Prostate gland (tissue), 2 donors: Measurements from ENCODE around the gene PIEZO2. TPM values are rescaled to one million over a fixed set of nuclear protein-coding genes. Genes with fewer than 3 reads are reported as not detected.

ENCODE experiments used
- DNase-seq: peaks from one replicate; pipeline ENCODE4 v3.0.0-alpha.2; 2019; ENCODE audit warnings: low spot score
- H3K27ac ChIP-seq, 2 donors: fragments of 200-600 bp; sonication (generic); 2 replicates each; pipeline ENCODE4 v1.5.1; 2017 to 2019
- H3K27me3 ChIP-seq: fragments of 200-600 bp; sonication (generic); replicated peaks from 2 replicates; pipeline ENCODE4 v1.5.1; 2019; ENCODE audit not compliant: insufficient read depth
- H3K36me3 ChIP-seq, 2 donors: fragments of 200-600 bp; sonication (generic); 1 replicate in 1 of 2; 2 replicates in 1 of 2; pipeline versions ENCODE4 v1.5.1 to v1.8.1; 2017 to 2019
- H3K4me1 ChIP-seq: fragments of 200-600 bp; sonication (generic); replicated peaks from 2 replicates; pipeline ENCODE4 v1.5.1; 2019
- H3K4me3 ChIP-seq, 2 donors: fragments of 200-600 bp; sonication (generic); 2 replicates each; pipeline ENCODE4 v1.5.1; 2017 to 2019
- H3K9me3 ChIP-seq: fragments of 200-600 bp; sonication (generic); 2 replicates; pipeline ENCODE4 v1.5.1; 2017
- POLR2A ChIP-seq: fragments of 450-650 bp; IDR thresholded peaks from one replicate; pipeline ENCODE4 v1.6.1; 2016; ENCODE audit warnings: antibody characterized with exemption, mild to moderate bottlenecking
- POLR2AphosphoS5 ChIP-seq: sonication (generic); formaldehyde crosslinking; IDR thresholded peaks from one replicate; pipeline ENCODE4 v1.6.1; 2017; ENCODE audit warnings: antibody characterized with exemption
- WGBS: methylation state at CpG from one replicate; pipeline ENCODE4 v1.1.5; 2018; 5-methylcytosine and 5-hydroxymethylcytosine counted together
- intact Hi-C: fragments of 100-400 bp; cut with DNase I; formaldehyde crosslinking; loops from one replicate; pipeline ENCODE4 v1.14.2; 2022
- total RNA-seq, 2 donors: library from RNA; depleted of rRNA; stranded (reverse); fragments of >200 nt; gene quantifications; one replicate each; pipeline ENCODE4 v1.1.0, GENCODE V29; 2016
- TF ChIP-seq, protein P1 (sequence below), 4 experiments: fragments of 200-600 bp in 2 of 4; fragments of 450-650 bp in 2 of 4; sonication (generic) in 2 of 4; IDR thresholded peaks; 1 replicate in 3 of 4; 2 replicates in 1 of 4; pipeline ENCODE4 v1.5.1; 2016 to 2019; ENCODE audit warnings: antibody characterized with exemption in 4 of 4, mild to moderate bottlenecking in 2 of 4, moderate library complexity in 2 of 4

The PIEZO2 gene
- total RNA-seq, 2 donors from 2014 or later = 4.1 to 19.0 TPM

DNA sequence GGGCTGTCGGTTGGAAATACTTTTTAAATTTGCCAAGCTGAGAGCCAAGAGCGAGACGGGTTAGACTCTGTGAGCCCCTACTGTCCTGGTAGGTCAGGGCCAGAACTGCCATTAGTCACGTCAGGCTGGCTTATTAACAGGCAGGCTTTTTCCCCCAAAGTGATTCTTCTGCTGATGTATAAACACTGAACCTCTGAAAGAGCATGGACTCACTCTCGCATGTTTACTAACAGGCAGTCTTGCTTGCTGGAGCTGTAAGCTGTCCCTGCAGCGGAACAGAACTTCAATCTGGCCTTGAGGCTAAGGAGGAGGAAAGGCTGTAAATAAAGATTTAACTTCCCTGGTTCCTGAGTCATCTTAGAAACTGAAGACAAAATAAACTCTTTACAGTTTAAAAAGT, 288.4 kb downstream of the PIEZO2 start:
- Histone ChIP-seq H3K9me3 (no peaks in the 10 kb centered on the region), H3K27me3 (no peaks in the 10 kb centered on the region), H3K4me1 (no peaks in the 10 kb centered on the region), H3K36me3 (no peaks in the 10 kb centered on the region), H3K27ac (no peak overlapping the region), H3K4me3 (no peak overlapping the region)
- WGBS = 34% methylated on average over 6 of the region's 6 CpGs
- TF ChIP-seq POLR2AphosphoS5 = no peak
- TF ChIP-seq, protein P1, sequence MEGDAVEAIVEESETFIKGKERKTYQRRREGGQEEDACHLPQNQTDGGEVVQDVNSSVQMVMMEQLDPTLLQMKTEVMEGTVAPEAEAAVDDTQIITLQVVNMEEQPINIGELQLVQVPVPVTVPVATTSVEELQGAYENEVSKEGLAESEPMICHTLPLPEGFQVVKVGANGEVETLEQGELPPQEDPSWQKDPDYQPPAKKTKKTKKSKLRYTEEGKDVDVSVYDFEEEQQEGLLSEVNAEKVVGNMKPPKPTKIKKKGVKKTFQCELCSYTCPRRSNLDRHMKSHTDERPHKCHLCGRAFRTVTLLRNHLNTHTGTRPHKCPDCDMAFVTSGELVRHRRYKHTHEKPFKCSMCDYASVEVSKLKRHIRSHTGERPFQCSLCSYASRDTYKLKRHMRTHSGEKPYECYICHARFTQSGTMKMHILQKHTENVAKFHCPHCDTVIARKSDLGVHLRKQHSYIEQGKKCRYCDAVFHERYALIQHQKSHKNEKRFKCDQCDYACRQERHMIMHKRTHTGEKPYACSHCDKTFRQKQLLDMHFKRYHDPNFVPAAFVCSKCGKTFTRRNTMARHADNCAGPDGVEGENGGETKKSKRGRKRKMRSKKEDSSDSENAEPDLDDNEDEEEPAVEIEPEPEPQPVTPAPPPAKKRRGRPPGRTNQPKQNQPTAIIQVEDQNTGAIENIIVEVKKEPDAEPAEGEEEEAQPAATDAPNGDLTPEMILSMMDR (IDR thresholded peaks at IDR 0.05) = no peak
- TF ChIP-seq POLR2A = no peak
- intact Hi-C loops = no loop called here
- DNase-seq = no peak

- Histone ChIP-seq H3K36me3 (no peaks in the 10 kb centered on the region), H3K9me3 (no peaks in the 10 kb centered on the region), H3K4me1 (no peaks in the 10 kb centered on the region), H3K4me3 (no peak overlapping the region), H3K27ac (no peak overlapping the region), H3K27me3 (no peaks in the 10 kb centered on the region)
- intact Hi-C loops = no loop called here
- TF ChIP-seq POLR2A (no peak), POLR2AphosphoS5 (no peak)
- TF ChIP-seq, protein P1 (IDR thresholded peaks at IDR 0.05) = no peak
- DNase-seq = no peak
- WGBS = 75% methylated on average over 4 of the region's 4 CpGs
These were observed 289.0 kb downstream of the PIEZO2 start for GRCh38 chr18:10860382-10860781.

DNA sequence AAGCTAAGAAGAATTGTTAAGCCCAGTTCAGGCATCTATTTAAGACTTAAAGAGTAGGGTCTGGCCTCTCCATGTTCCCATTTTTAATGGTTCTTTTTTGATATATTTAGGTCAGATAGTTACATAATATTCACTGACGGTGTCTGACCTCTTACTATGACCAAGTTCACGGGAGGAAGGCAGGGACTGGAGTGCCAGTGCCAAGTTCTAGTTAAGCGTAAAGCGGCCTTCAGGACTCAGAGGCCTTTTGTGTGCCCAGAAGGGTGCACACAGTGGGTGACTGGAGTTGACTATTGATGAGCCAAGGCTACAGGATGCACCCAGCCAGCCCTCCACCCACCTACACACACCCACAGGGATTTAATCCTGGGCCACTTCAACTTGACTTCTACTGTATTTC, 290.9 kb downstream of the PIEZO2 start:
- no peak overlapping the region for H3K4me3 ChIP-seq
- intact Hi-C loops = no loop called here
- H3K4me1 ChIP-seq = no peaks in the 10 kb centered on the region
- 93% methylated on average over 4 of the region's 4 CpGs for WGBS
- no peaks in the 10 kb centered on the region for H3K36me3 ChIP-seq
- no peaks in the 10 kb centered on the region for H3K27me3 ChIP-seq
- no peak overlapping the region for H3K27ac ChIP-seq
- TF ChIP-seq, protein P1 (IDR thresholded peaks at IDR 0.05) = no peak
- no peak for TF ChIP-seq POLR2A
- TF ChIP-seq POLR2AphosphoS5 = no peak
- DNase-seq = no peak
- H3K9me3 ChIP-seq = no peaks in the 10 kb centered on the region

- TF ChIP-seq POLR2AphosphoS5 (no peak), POLR2A (no peak)
- TF ChIP-seq, protein P1 (IDR thresholded peaks at IDR 0.05) = no peak
- no peak overlapping the region for H3K27ac ChIP-seq
- H3K4me1 ChIP-seq = no peaks in the 10 kb centered on the region
- H3K9me3 ChIP-seq = no peaks in the 10 kb centered on the region
- no peaks in the 10 kb centered on the region for H3K27me3 ChIP-seq
- no peak overlapping the region for H3K4me3 ChIP-seq
- DNase-seq = no peak
- H3K36me3 ChIP-seq = no peaks in the 10 kb centered on the region
- WGBS = 17% methylated on average over 5 of the region's 5 CpGs
- intact Hi-C loops = no loop called here
These were observed 293.2 kb downstream of the PIEZO2 start for GRCh38 chr18:10856132-10856531.

DNA sequence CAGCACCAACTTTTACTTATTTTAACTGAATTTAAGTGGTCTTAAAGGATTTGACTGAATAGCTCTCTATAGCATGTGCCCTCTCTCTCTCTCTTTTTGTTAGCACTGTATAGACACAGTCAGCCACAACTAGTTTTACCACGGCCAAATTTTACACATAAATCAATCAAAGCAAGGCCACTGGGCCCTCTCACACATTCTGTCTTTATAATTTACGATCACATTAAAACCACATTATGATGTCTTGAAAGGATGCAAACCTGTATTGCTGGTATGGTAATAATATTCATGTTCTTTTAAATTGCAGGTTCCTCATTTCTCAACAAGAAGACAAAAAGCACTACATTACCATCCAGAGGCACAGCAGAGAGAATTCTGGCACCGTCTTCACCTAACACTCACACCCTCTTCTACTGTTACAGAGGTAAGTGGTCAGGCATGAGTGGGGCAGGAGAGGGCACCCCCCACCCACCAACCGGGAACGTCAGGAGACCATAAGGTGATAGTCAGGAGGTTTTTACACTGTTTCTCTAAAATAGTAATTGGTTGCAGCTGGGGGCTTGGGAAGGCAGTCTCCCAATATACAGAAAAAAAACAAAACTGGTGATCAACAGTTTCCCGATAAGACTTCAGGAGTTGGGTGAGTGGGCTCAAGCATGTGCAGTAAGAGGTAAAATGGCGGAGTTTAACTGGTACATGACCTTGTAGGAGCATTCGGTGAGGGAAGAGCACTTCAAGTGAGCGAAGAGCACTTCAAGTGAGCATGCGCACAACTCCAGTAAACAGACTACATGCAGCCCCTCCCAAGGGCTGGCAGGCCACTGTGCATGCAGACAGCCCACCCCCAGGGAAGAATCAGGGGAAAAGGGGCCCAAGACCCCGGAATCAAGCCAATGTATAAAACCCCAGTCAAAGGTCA, 296.7 kb downstream of the PIEZO2 start:
- intact Hi-C loops = loop anchor here (5.0 kb wide), 1 partner anchor 190 kb away; no protein-coding TSS in a partner anchor

More for the DNA sequence above, 296.7 kb downstream of the PIEZO2 start:
- H3K4me1 ChIP-seq = no peaks in the 10 kb centered on the region
- no peaks in the 10 kb centered on the region for H3K36me3 ChIP-seq
- no peak overlapping the region for H3K27ac ChIP-seq
- WGBS = 66% methylated on average over 11 of the region's 11 CpGs
- H3K27me3 ChIP-seq = no peaks in the 10 kb centered on the region
- H3K9me3 ChIP-seq = no peaks in the 10 kb centered on the region
- H3K4me3 ChIP-seq = no peak overlapping the region
- TF ChIP-seq POLR2AphosphoS5 (no peak), POLR2A (no peak)
- TF ChIP-seq, protein P1 (IDR thresholded peaks at IDR 0.05) = no peak
- DNase-seq = no peak
